Ishikawa (cell line): ENCODE measurements around the gene PLA2G2A.

ENCODE experiments used
- CEBPB ChIP-seq: IDR thresholded peaks from 2 replicates; pipeline ENCODE4 v1.6.1; 2012
- CREB1 ChIP-seq: IDR thresholded peaks from 2 replicates; pipeline ENCODE4 v1.6.1; 2012; ENCODE audit warnings: low read depth
- EGR1 ChIP-seq: IDR thresholded peaks from 2 replicates; pipeline ENCODE4 v1.6.1; 2012
- EP300 ChIP-seq: IDR thresholded peaks from 2 replicates; pipeline ENCODE4 v1.6.1; 2012; ENCODE audit warnings: borderline replicate concordance
- FOXM1 ChIP-seq: IDR thresholded peaks from 2 replicates; pipeline ENCODE4 v1.6.1; 2012; ENCODE audit warnings: low read depth, borderline replicate concordance
- NFIC ChIP-seq: IDR thresholded peaks from 2 replicates; pipeline ENCODE4 v1.6.1; 2012
- RAD21 ChIP-seq: IDR thresholded peaks from 2 replicates; pipeline ENCODE4 v1.6.1; 2012; ENCODE audit warnings: low read depth
- TAF1 ChIP-seq: IDR thresholded peaks from 2 replicates; pipeline ENCODE4 v1.6.1; 2012; ENCODE audit warnings: low read depth, mild to moderate bottlenecking
- TCF12 ChIP-seq: IDR thresholded peaks from 2 replicates; pipeline ENCODE4 v1.6.1; 2012; ENCODE audit warnings: low read depth
- TEAD4 ChIP-seq: IDR thresholded peaks from 2 replicates; pipeline ENCODE4 v1.6.1; 2012
- USF1 ChIP-seq: IDR thresholded peaks from 2 replicates; pipeline ENCODE4 v1.6.1; 2012
- YY1 ChIP-seq: IDR thresholded peaks from 2 replicates; pipeline ENCODE4 v1.6.1; 2012; ENCODE audit warnings: low read depth
- ZBTB7A ChIP-seq: IDR thresholded peaks from 2 replicates; pipeline ENCODE4 v1.6.1; 2012; ENCODE audit warnings: low read depth
- TF ChIP-seq, protein P1 (sequence below): IDR thresholded peaks from 2 replicates; pipeline ENCODE4 v1.6.1; 2012
- TF ChIP-seq, protein P2 (sequence below): IDR thresholded peaks from 2 replicates; pipeline ENCODE4 v1.6.1; 2012; ENCODE audit warnings: low read depth, mild to moderate bottlenecking

Gene PLA2G2A

DNA sequence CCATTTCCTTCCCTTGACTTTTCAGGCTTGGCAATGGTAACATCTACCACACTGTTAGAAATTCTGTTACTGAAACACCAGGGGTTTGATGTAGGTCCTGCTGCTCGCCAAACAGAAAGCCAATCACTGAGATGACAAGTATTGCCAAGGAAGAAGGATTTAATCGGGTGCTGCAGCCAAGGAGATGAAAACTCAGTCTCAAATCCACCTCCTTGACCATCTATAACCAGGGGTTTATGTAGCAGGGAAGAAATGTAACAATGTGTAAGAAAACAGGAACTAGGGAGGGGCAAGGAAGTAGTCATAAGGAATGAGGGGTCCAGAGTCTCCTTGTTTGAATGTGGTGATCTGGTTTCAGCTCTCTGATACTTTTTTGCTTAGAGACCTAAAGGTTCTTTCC, 25.4 kb downstream of the PLA2G2A start:
- no peak for TF ChIP-seq TEAD4
- TF ChIP-seq EP300, result no peak
- TF ChIP-seq RAD21, result no peak
- TF ChIP-seq FOXM1, result no peak
- TF ChIP-seq EGR1, result no peak
- TF ChIP-seq CEBPB, result no peak
- no peak for TF ChIP-seq ZBTB7A
- TF ChIP-seq TCF12, result no peak
- no peak for TF ChIP-seq TAF1
- TF ChIP-seq, protein P1, sequence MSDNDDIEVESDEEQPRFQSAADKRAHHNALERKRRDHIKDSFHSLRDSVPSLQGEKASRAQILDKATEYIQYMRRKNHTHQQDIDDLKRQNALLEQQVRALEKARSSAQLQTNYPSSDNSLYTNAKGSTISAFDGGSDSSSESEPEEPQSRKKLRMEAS, result no peak
- TF ChIP-seq, protein P2, sequence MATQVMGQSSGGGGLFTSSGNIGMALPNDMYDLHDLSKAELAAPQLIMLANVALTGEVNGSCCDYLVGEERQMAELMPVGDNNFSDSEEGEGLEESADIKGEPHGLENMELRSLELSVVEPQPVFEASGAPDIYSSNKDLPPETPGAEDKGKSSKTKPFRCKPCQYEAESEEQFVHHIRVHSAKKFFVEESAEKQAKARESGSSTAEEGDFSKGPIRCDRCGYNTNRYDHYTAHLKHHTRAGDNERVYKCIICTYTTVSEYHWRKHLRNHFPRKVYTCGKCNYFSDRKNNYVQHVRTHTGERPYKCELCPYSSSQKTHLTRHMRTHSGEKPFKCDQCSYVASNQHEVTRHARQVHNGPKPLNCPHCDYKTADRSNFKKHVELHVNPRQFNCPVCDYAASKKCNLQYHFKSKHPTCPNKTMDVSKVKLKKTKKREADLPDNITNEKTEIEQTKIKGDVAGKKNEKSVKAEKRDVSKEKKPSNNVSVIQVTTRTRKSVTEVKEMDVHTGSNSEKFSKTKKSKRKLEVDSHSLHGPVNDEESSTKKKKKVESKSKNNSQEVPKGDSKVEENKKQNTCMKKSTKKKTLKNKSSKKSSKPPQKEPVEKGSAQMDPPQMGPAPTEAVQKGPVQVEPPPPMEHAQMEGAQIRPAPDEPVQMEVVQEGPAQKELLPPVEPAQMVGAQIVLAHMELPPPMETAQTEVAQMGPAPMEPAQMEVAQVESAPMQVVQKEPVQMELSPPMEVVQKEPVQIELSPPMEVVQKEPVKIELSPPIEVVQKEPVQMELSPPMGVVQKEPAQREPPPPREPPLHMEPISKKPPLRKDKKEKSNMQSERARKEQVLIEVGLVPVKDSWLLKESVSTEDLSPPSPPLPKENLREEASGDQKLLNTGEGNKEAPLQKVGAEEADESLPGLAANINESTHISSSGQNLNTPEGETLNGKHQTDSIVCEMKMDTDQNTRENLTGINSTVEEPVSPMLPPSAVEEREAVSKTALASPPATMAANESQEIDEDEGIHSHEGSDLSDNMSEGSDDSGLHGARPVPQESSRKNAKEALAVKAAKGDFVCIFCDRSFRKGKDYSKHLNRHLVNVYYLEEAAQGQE, result no peak
- no peak for TF ChIP-seq NFIC
- no peak for TF ChIP-seq USF1
- TF ChIP-seq YY1, result no peak
- TF ChIP-seq CREB1, result no peak

GRCh38 chr1:19949016-19949415, 30.4 kb downstream of the PLA2G2A start:
- TF ChIP-seq TCF12 (no peak), ZBTB7A (no peak)

GRCh38 chr1:19946971-19947370, 32.4 kb downstream of the PLA2G2A start:
- no peak for TF ChIP-seq RAD21
- TF ChIP-seq CREB1, result no peak
- TF ChIP-seq ZBTB7A, result no peak

GRCh38 chr1:19946331-19946751, 33.1 kb downstream of the PLA2G2A start:
- no peak for TF ChIP-seq CREB1
- TF ChIP-seq, protein P1, result no peak
- TF ChIP-seq NFIC, result no peak
- TF ChIP-seq TAF1, result no peak
- no peak for TF ChIP-seq ZBTB7A
- TF ChIP-seq EGR1, result no peak
- no peak for TF ChIP-seq EP300
- TF ChIP-seq TEAD4, result no peak

- no peak for TF ChIP-seq TAF1
Measured at GRCh38 chr1:19945914-19946313, 33.5 kb downstream of the PLA2G2A start.

DNA sequence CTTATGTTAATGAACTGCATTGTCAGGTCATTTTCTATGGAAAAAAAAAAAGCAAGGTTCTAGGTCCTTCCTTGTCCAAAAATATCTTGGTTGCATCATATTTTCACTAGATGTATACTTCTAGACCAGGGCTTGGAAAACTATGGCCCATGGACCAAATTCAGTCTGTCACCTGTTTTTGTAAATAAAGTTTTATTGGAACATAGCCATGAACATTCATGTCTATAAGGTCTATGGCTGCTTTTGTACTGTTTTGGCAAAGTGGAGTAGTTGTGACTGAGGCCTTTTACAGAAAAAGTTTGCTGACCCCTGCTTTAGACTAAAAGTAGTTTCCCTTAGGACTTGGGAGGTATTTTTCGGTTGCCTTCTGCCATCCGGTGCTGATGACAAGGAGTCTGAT, 36.8 kb downstream of the PLA2G2A start:
- no peak for TF ChIP-seq EGR1
- no peak for TF ChIP-seq YY1
- TF ChIP-seq CEBPB, result no peak
- no peak for TF ChIP-seq TEAD4
- TF ChIP-seq, protein P1, result no peak
- no peak for TF ChIP-seq FOXM1
- TF ChIP-seq EP300, result no peak
- no peak for TF ChIP-seq ZBTB7A
- no peak for TF ChIP-seq RAD21

- TF ChIP-seq CEBPB (no peak), TAF1 (no peak), ZBTB7A (no peak), TCF12 (no peak), YY1 (no peak), EGR1 (no peak), CREB1 (no peak), TEAD4 (no peak), EP300 (no peak), NFIC (no peak), USF1 (no peak), FOXM1 (no peak), RAD21 (no peak)
- TF ChIP-seq, protein P2, result no peak
- TF ChIP-seq, protein P1, result no peak
Measured at GRCh38 chr1:19942088-19942487, 37.3 kb downstream of the PLA2G2A start.
